Motor neuron (in vitro differentiated cells): ENCODE data around the gene USB1. TPM values are rescaled to one million over a fixed set of nuclear protein-coding genes. Genes with fewer than 3 reads are reported as not detected.
A peak's percentile ranks its signal among the peaks of the same experiment; 100 is the strongest.

Experiments
- ATAC-seq, 8 experiments: fragments of 200-7000 bp; cut with Tn5 transposase; replicated peaks in 6 of 8; 2 replicates each; pipeline ENCODE4 v1.8.0; 2021; ENCODE audit warnings: mild to moderate bottlenecking in 8 of 8, moderate library complexity in 8 of 8
- H3K27ac ChIP-seq, 2 donors: fragments of 250-450 bp; sonication (Bioruptor Pico); 2 replicates each; pipeline ENCODE4 v1.9.0; 2021; ENCODE audit warnings: antibody characterized with exemption in 2 of 2, mild to moderate bottlenecking in 2 of 2, moderate library complexity in 1 of 2
- H3K4me1 ChIP-seq, 2 donors: fragments of 250-450 bp; sonication (Bioruptor Pico); replicated peaks in 1 of 2; 2 replicates each; pipeline ENCODE4 v1.6.1; 2021; ENCODE audit warnings: antibody characterized with exemption in 2 of 2, mild to moderate bottlenecking in 2 of 2, moderate library complexity in 1 of 2
- H3K4me3 ChIP-seq, 5 donors: fragments of 250-450 bp; sonication (Bioruptor Pico); 2 replicates each; pipeline ENCODE4 v1.9.0; 2021; ENCODE audit warnings: antibody characterized with exemption in 5 of 5, mild to moderate bottlenecking in 5 of 5, moderate library complexity in 4 of 5
- WGBS, 10 experiments: fragments of 450-650 bp; shearing (Covaris generic); methylation state at CpG; one replicate each; pipeline ENCODE4 v1.0.0; 2022; 5-methylcytosine and 5-hydroxymethylcytosine counted together
- in situ Hi-C, 9 experiments: fragments of 400-800 bp; cut with MboI; loops; one replicate each; pipeline ENCODE4 v1.15.0; 2021; ENCODE audit warnings: low sequenced_read_pairs in 9 of 9, low pct_unique_long_range_greater_than_20kb in 2 of 9; ENCODE audit not compliant: unreplicated experiment in 9 of 9
- total RNA-seq, 8 experiments: library from RNA; unstranded; fragments of 300-600 nt; gene quantifications; 2 replicates each; pipeline versions ENCODE4 v1.2.3 to v1.2.4, GENCODE V29; 2022

Gene USB1
- total RNA-seq, 8 experiments from 2014 or later, result 10.9 to 40.0 (median 16.2) TPM

- H3K27ac ChIP-seq, result no peak overlapping the region
- WGBS, 10 experiments, result 80 to 100% (median 88%) methylated on average over 1 to 5 of the region's 9 CpGs; no CpG with 5 or more reads in 5 of the 10 experiments
- peaks cover 0 to 5% of the 10 kb centered on the region in 2 donors for H3K4me1 ChIP-seq
- in situ Hi-C loops, result no loop called here
- ATAC-seq, result no peak
- H3K4me3 ChIP-seq, result no peak overlapping the region
Measured at GRCh38 chr16:58044266-58045019, 43.2 kb downstream of the USB1 start.

GRCh38 chr16:58045096-58045495 lies 43.9 kb downstream of the USB1 start:
- no peak for ATAC-seq
- Histone ChIP-seq H3K27ac (no peak overlapping the region), H3K4me3 (no peak overlapping the region), H3K4me1 (peaks cover 0 to 5% of the 10 kb centered on the region in 2 donors)
- 100% methylated on average over 1 of the region's 31 CpGs; no CpG with 5 or more reads in 9 of the 10 experiments for WGBS, 10 experiments
- in situ Hi-C loops, result no loop called here

GRCh38 chr16:58046054-58046881 lies 45.1 kb downstream of the USB1 start:
- in situ Hi-C loops, result no loop called here
- peaks cover 0 to 5% of the 10 kb centered on the region in 2 donors for H3K4me1 ChIP-seq
- H3K4me3 ChIP-seq, result no peak overlapping the region
- 50 to 100% (median 94%) methylated on average over 1 to 6 of the region's 16 CpGs; no CpG with 5 or more reads in 5 of the 10 experiments for WGBS, 10 experiments
- ATAC-seq, result no peak
- no peak overlapping the region for H3K27ac ChIP-seq

GRCh38 chr16:58046936-58047335 lies 45.7 kb downstream of the USB1 start:
- in situ Hi-C loops, result no loop called here
- Histone ChIP-seq H3K4me3 (no peak overlapping the region), H3K27ac (no peak overlapping the region), H3K4me1 (peaks cover 0 to 5% of the 10 kb centered on the region in 2 donors)
- ATAC-seq, result no peak
- WGBS, 10 experiments, result 53 to 100% (median 70%) methylated on average over 1 to 5 of the region's 6 CpGs; no CpG with 5 or more reads in 4 of the 10 experiments

GRCh38 chr16:58047557-58048348 lies 46.5 kb downstream of the USB1 start:
- no peak overlapping the region for H3K27ac ChIP-seq
- peaks cover 0 to 5% of the 10 kb centered on the region in 2 donors for H3K4me1 ChIP-seq
- peak in 4 of 8 experiments; percentile 9 to 46 (median 34) for ATAC-seq
- no peak overlapping the region for H3K4me3 ChIP-seq
- in situ Hi-C loops, result no loop called here
- 40 to 100% (median 60%) methylated on average over 1 to 4 of the region's 19 CpGs; no CpG with 5 or more reads in 4 of the 10 experiments for WGBS, 10 experiments

- Histone ChIP-seq H3K27ac (no peak overlapping the region), H3K4me3 (no peak overlapping the region), H3K4me1 (peaks cover 0 to 5% of the 10 kb centered on the region in 2 donors)
- no peak for ATAC-seq
- WGBS, 10 experiments, result 51 to 93% (median 77%) methylated on average over 2 to 5 of the region's 13 CpGs; no CpG with 5 or more reads in 3 of the 10 experiments
- in situ Hi-C loops, result no loop called here
Measured at GRCh38 chr16:58048494-58049231, 47.5 kb downstream of the USB1 start.

- in situ Hi-C loops, result no loop called here
- Histone ChIP-seq H3K4me3 (no peak overlapping the region), H3K27ac (no peak overlapping the region), H3K4me1 (peaks cover 0 to 5% of the 10 kb centered on the region in 2 donors)
- no peak for ATAC-seq
- 29 to 88% (median 72%) methylated on average over 2 to 8 of the region's 17 CpGs; no CpG with 5 or more reads in 4 of the 10 experiments for WGBS, 10 experiments
Measured at GRCh38 chr16:58049232-58050185, 48.3 kb downstream of the USB1 start.

- in situ Hi-C loops, result no loop called here
- Histone ChIP-seq H3K4me1 (peaks cover 0 to 5% of the 10 kb centered on the region in 2 donors), H3K27ac (no peak overlapping the region), H3K4me3 (no peak overlapping the region)
- ATAC-seq, result no peak
- WGBS, 10 experiments, result 30 to 100% (median 86%) methylated on average over 1 of the region's 2 CpGs; no CpG with 5 or more reads in 3 of the 10 experiments
Measured at GRCh38 chr16:58051296-58051695, 50.1 kb downstream of the USB1 start.

- no peak overlapping the region for H3K4me3 ChIP-seq
- no peak overlapping the region for H3K27ac ChIP-seq
- in situ Hi-C loops, result no loop called here
- WGBS, 10 experiments, result 0 to 97% (median 88%) methylated on average over 1 to 5 of the region's 10 CpGs; no CpG with 5 or more reads in 2 of the 10 experiments
- peaks cover 0 to 5% of the 10 kb centered on the region in 2 donors for H3K4me1 ChIP-seq
- ATAC-seq, result no peak
Measured at GRCh38 chr16:58051821-58052603, 50.8 kb downstream of the USB1 start.

GRCh38 chr16:58053682-58054005 lies 52.4 kb downstream of the USB1 start:
- no peak overlapping the region for H3K4me3 ChIP-seq
- no peak for ATAC-seq
- no peak overlapping the region for H3K27ac ChIP-seq
- 93 to 100% (median 98%) methylated on average over 1 to 4 of the region's 5 CpGs; no CpG with 5 or more reads in 4 of the 10 experiments for WGBS, 10 experiments
- in situ Hi-C loops, result no loop called here
- no peaks in the 10 kb centered on the region for H3K4me1 ChIP-seq

- in situ Hi-C loops, result no loop called here
- Histone ChIP-seq H3K4me1 (no peaks in the 10 kb centered on the region), H3K4me3 (no peak overlapping the region), H3K27ac (no peak overlapping the region)
- WGBS, 10 experiments, result 76 to 100% (median 94%) methylated on average over 1 to 10 of the region's 10 CpGs
- ATAC-seq, result no peak
Measured at GRCh38 chr16:58054289-58054688, 53.1 kb downstream of the USB1 start.
